IMR-90 (cell line): Measurements from ENCODE around the gene OR52N5. TPM values are rescaled to one million over a fixed set of nuclear protein-coding genes. Genes with fewer than 3 reads are reported as not detected.

Source experiments
- ATAC-seq: fragments of 200-7000 bp; cut with Tn5 transposase; 2 replicates; pipeline ENCODE4 v1.9.1; 2020; ENCODE audit warnings: low read depth, mild to moderate bottlenecking, moderate library complexity
- Bru-seq: library from RNA; stranded (reverse); fragments of 400-500 nt; gene quantifications from one replicate; lab custom pipeline; 2021; lab: Mats Ljungman, UMichigan
- BruChase-seq, 2 experiments: library from RNA; stranded (reverse); fragments of 400-500 nt; gene quantifications; one replicate each; lab custom pipeline; 2021; lab: Mats Ljungman, UMichigan
- BruUV-seq: library from RNA; stranded (reverse); fragments of 400-500 nt; replicated peaks from 2 replicates; lab custom pipeline; 2021; lab: Mats Ljungman, UMichigan
- CTCF ChIA-PET: fragments of 300-600 bp; formaldehyde crosslinking; extraction: SDS; loops from one replicate; lab custom pipeline; 2021; ENCODE audit warnings: antibody characterized with exemption; lab: Yijun Ruan, JAX
- POLR2A ChIA-PET: fragments of 300-600 bp; sonication (Branson Sonifier 250); formaldehyde crosslinking; loops from one replicate; lab custom pipeline; 2022; ENCODE audit warnings: antibody characterized with exemption; ENCODE audit not compliant: unreplicated experiment; lab: Charles Lee
- DNase-seq: peaks from one replicate; pipeline ENCODE4 v3.0.0; 2013
- H2AFZ ChIP-seq: replicated peaks from 2 replicates; pipeline ENCODE3; 2013; ENCODE audit warnings: low read length, mild to moderate bottlenecking; ENCODE audit not compliant: poor library complexity
- H2AK5ac ChIP-seq: 2 replicates; pipeline ENCODE4 v1.6.1; 2013; ENCODE audit warnings: low read depth, low read length, inconsistent platforms
- H2AK9ac ChIP-seq: replicated peaks from 2 replicates; pipeline ENCODE3; 2013; ENCODE audit warnings: mild to moderate bottlenecking, low read depth, low read length, moderate library complexity; ENCODE audit not compliant: poor library complexity
- H2BK120ac ChIP-seq: 2 replicates; pipeline ENCODE4 v1.6.1; 2013; ENCODE audit warnings: low read depth, low read length, inconsistent platforms
- H2BK15ac ChIP-seq: 3 replicates; pipeline ENCODE4 v1.6.1; 2013; ENCODE audit warnings: low read depth, low read length, inconsistent platforms
- H2BK20ac ChIP-seq: 2 replicates; pipeline ENCODE4 v1.6.1; 2013; ENCODE audit warnings: low read depth, mild to moderate bottlenecking, inconsistent platforms, low read length, moderate library complexity
- H2BK5ac ChIP-seq: 2 replicates; pipeline ENCODE4 v1.6.1; 2013; ENCODE audit warnings: mild to moderate bottlenecking, low read depth, low read length, inconsistent platforms; ENCODE audit not compliant: poor library complexity, severe bottlenecking
- H3K14ac ChIP-seq: replicated peaks from 2 replicates; pipeline ENCODE4 v1.6.1; 2013; ENCODE audit warnings: low read depth, low read length, inconsistent platforms
- H3K18ac ChIP-seq: 2 replicates; pipeline ENCODE4 v1.6.1; 2013; ENCODE audit warnings: low read depth, low read length, control low read depth
- H3K23ac ChIP-seq: 2 replicates; pipeline ENCODE4 v1.6.1; 2013; ENCODE audit warnings: low read depth, low read length, inconsistent platforms
- H3K27ac ChIP-seq: 2 replicates; pipeline ENCODE4 v1.5.1; 2013; ENCODE audit warnings: mild to moderate bottlenecking, control low read depth, low read length; ENCODE audit not compliant: insufficient read depth
- H3K27me3 ChIP-seq: 2 replicates; pipeline ENCODE4 v1.6.1; 2013; ENCODE audit warnings: low read length; ENCODE audit not compliant: control insufficient read depth, insufficient read depth
- H3K36me3 ChIP-seq: 2 replicates; pipeline ENCODE4 v1.6.1; 2013; ENCODE audit warnings: low read length, mixed read lengths; ENCODE audit not compliant: control insufficient read depth, insufficient read depth
- H3K4ac ChIP-seq: 2 replicates; pipeline ENCODE4 v1.6.1; 2013; ENCODE audit warnings: low read depth, low read length, inconsistent platforms
- H3K4me1 ChIP-seq: 2 replicates; pipeline ENCODE4 v1.6.1; 2013; ENCODE audit warnings: low read length, mixed read lengths; ENCODE audit not compliant: control insufficient read depth, insufficient read depth
- H3K4me2 ChIP-seq: 2 replicates; pipeline ENCODE4 v1.6.1; 2013; ENCODE audit warnings: low read depth, mild to moderate bottlenecking, control low read depth, low read length, moderate library complexity
- H3K4me3 ChIP-seq: 2 replicates; pipeline ENCODE4 v1.5.1; 2013; ENCODE audit warnings: low read depth, mild to moderate bottlenecking, control low read depth, low read length, moderate library complexity; ENCODE audit not compliant: insufficient read depth
- H3K56ac ChIP-seq: 2 replicates; pipeline ENCODE4 v1.6.1; 2013; ENCODE audit warnings: low read length, inconsistent platforms; ENCODE audit not compliant: insufficient read depth; ENCODE audit errors: extremely low read depth
- H3K79me1 ChIP-seq, 2 experiments: 2 replicates each; pipeline ENCODE4 v1.6.1; 2013; ENCODE audit warnings: low read length in 2 of 2, inconsistent platforms in 1 of 2, low read depth in 1 of 2
- H3K9ac ChIP-seq: 2 replicates; pipeline ENCODE4 v1.6.1; 2013; ENCODE audit warnings: low read depth, low read length, control low read depth
- H3K9me1 ChIP-seq: 2 replicates; pipeline ENCODE4 v1.6.1; 2013; ENCODE audit warnings: low read length, inconsistent platforms; ENCODE audit not compliant: insufficient read depth
- H3K9me3 ChIP-seq: 2 replicates; pipeline ENCODE4 v1.6.1; 2013; ENCODE audit warnings: low read length; ENCODE audit not compliant: control insufficient read depth, insufficient read depth
- H4K20me1 ChIP-seq: 2 replicates; pipeline ENCODE4 v1.6.1; 2013; ENCODE audit warnings: low read length, inconsistent platforms; ENCODE audit not compliant: insufficient read depth
- H4K5ac ChIP-seq: 2 replicates; pipeline ENCODE4 v1.6.1; 2013; ENCODE audit warnings: mild to moderate bottlenecking, low read depth, low read length, control low read depth
- H4K8ac ChIP-seq, 2 experiments: 2 replicates each; pipeline ENCODE4 v1.6.1; 2013; ENCODE audit warnings: low read depth in 2 of 2, low read length in 2 of 2, control low read depth in 1 of 2, inconsistent platforms in 1 of 2
- H4K91ac ChIP-seq: 2 replicates; pipeline ENCODE4 v1.6.1; 2013; ENCODE audit warnings: low read depth, low read length, inconsistent platforms; ENCODE audit not compliant: insufficient read depth
- CHD1 ChIP-seq: IDR thresholded peaks from 2 replicates; pipeline ENCODE4 v1.6.1; 2012; ENCODE audit warnings: low read depth, low read length, improper control_type of control experiment
- MAFK ChIP-seq: IDR thresholded peaks from 2 replicates; pipeline ENCODE4 v1.6.1; 2012; ENCODE audit warnings: low read depth, low read length, improper control_type of control experiment
- WGBS, 2 experiments: methylation state at CpG; one replicate each; pipeline versions ENCODE4 v1.1.5 to v1.1.7; 2013; ENCODE audit warnings: missing lambda C conversion rate in 2 of 2; ENCODE audit not compliant: insufficient read length in 1 of 2; ENCODE audit errors: extremely low coverage in 2 of 2; 5-methylcytosine and 5-hydroxymethylcytosine counted together
- dilution Hi-C: fragments of 300-500 bp; cut with HindIII; formaldehyde crosslinking; loops from one replicate; pipeline ENCODE4 v1.14.3; 2018; ENCODE audit warnings: low sequenced_read_pairs; ENCODE audit not compliant: unreplicated experiment
- in situ Hi-C: fragments of 300-500 bp; cut with MboI; formaldehyde crosslinking; loops from 3 replicates; pipeline ENCODE4 v1.14.3; 2019; ENCODE audit warnings: low sequenced_read_pairs, inconsistent platforms, mixed read lengths
- intact Hi-C: fragments of 100-400 bp; cut with micrococcal nuclease; formaldehyde crosslinking; loops from 2 replicates; pipeline ENCODE4 v1.10.0; 2022
- long read RNA-seq: library from polyadenylated mRNA; unstranded; transcript quantifications from one replicate; pipeline ENCODE4 v2.0.0, GENCODE V29; 2021; ENCODE audit not compliant: unreplicated experiment
- polyA plus RNA-seq, 3 experiments: library from polyadenylated mRNA; depleted of rRNA; stranded (reverse); fragments of >200 nt; gene quantifications; 2 replicates each; pipeline ENCODE4 v1.2.3, GENCODE V29; 2012; ENCODE audit warnings: low replicate concordance in 1 of 3
- total RNA-seq: library from RNA; depleted of rRNA; stranded (reverse); fragments of >200 nt; gene quantifications from 2 replicates; pipeline ENCODE4 v1.2.3, GENCODE V29; 2012; rRNA removed

The OR52N5 gene
- not detected in 2 replicates for total RNA-seq
- not detected in 2 replicates for polyA plus RNA-seq (2012; rRNA removed)
- not detected in 2 replicates for polyA plus RNA-seq (2012; cell fraction: cytosol; rRNA removed)
- not detected in 2 replicates for polyA plus RNA-seq (2012; cell fraction: nucleus; rRNA removed; ENCODE audit: low replicate concordance)
- Bru-seq, nascent RNA, result not detected
- not detected for BruChase-seq, experiment 1, labeled RNA remaining after a 6-hour chase
- not detected for BruChase-seq, experiment 2, labeled RNA remaining after a 2-hour chase
- long read RNA-seq, result 0 reads

GRCh38 chr11:5783255-5783654 lies at the start of gene OR52N5:
TSS of gene OR52N5 (minus strand) at chr11:5783355. CDS start at chr11:5778634, 4,721 bp downstream.
- Histone ChIP-seq H3K27me3 (no peaks in the 10 kb centered on the region), H2AFZ (no peak within 1 kb of the TSS), H3K36me3 (no peaks in the 10 kb centered on the region), H2BK120ac (no peak within 1 kb of the TSS), H3K4me3 (no peak within 1 kb of the TSS), H2AK5ac (no peak within 1 kb of the TSS), H2BK20ac (no peak within 1 kb of the TSS), H3K9me3 (no peaks in the 10 kb centered on the region), H2BK5ac (no peak within 1 kb of the TSS), H3K4me2 (no peak within 1 kb of the TSS), H3K4me1 (no peaks in the 10 kb centered on the region), H4K8ac (no peak within 1 kb of the TSS), H3K23ac (no peak within 1 kb of the TSS), H3K14ac (no peak within 1 kb of the TSS), H4K91ac (no peak within 1 kb of the TSS), H3K79me1 (no peaks in the 10 kb centered on the region), H3K18ac (no peak within 1 kb of the TSS), H4K20me1 (no peaks in the 10 kb centered on the region), H3K27ac (no peak within 1 kb of the TSS), H4K5ac (no peak within 1 kb of the TSS), H3K9ac (no peak within 1 kb of the TSS), H2AK9ac (no peak within 1 kb of the TSS), H3K9me1 (no peaks in the 10 kb centered on the region), H2BK15ac (no peak within 1 kb of the TSS), H3K56ac (no peak within 1 kb of the TSS), H3K4ac (no peak within 1 kb of the TSS)
- no peak for ATAC-seq
- BruUV-seq, result no TSS peak
- no CpG with 5 or more reads among the region's 4 CpGs for WGBS, 2 experiments
- ChIA-PET CTCF (interaction anchor here (0.7 kb wide), 1 partner anchor 12 kb away, joined by 3 read pairs; no protein-coding TSS in a partner anchor), POLR2A (interaction anchor here (0.6 kb wide), 1 partner anchor 420 kb away, joined by 4 read pairs; no protein-coding TSS in a partner anchor)
- no peak for DNase-seq
- dilution Hi-C loops (no loop called here), intact Hi-C loops (no loop called here), in situ Hi-C loops (no loop called here)
- TF ChIP-seq CHD1 (no peak), MAFK (no peak)
